ENCODE measurements around the gene FAM72D. TPM values are rescaled to one million over a fixed set of nuclear protein-coding genes. Genes with fewer than 3 reads are reported as not detected.
"Not testable (repeated sequence)": the region's sequence is repeated elsewhere in the genome, so short reads cannot be mapped to it uniquely, and the experiment has no call there.

Gene FAM72D
- 4.4 and 5.1 TPM in 2 replicates for total RNA-seq

DNA sequence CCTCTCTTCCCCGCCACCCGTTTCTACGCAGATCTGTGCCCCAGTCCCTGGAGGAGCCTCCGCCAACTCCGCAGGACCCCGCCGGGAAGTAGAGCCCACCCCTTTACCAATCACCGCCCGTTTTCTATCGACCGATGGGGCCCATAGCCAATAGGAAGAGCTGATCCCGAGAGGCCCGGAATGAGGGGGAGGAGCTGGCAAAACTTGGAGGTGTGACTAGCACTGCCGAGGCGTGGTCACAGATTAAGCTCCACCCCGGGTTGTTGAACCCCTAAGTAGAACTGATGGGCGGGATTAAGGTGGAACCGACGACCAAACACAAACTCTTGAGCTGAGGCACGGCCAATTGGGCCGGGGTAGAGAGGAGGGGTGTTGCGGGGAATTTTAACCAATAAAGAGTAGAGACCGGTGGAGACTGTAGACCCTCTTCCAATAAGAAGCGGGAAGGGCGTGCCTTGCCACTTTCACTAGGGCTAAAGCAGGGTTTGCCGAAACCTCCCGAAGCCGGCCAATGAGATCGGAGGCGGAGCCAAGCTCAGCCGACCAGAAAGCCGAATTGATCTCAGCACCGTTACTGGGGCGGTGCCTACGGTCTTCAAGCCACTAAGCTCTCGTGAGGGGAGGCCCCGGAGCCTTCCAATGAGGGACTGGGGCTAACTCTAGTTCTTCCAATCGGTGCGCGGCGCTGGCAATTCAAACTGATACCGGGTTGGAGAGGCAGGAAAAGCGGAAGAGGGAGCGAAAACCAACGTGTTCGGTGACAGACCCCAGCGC is at the start of gene FAM72D, which contains the start of gene SRGAP2B:
FAM72D (plus strand) TSS at position 691 of the 774 bp plus-strand sequence. CDS start 874 bp downstream, outside the sequence.
SRGAP2B (minus strand) TSS at position 45 of the 774 bp plus-strand sequence. CDS start 2,427 bp downstream, outside the sequence.
- intact Hi-C loops (cut with micrococcal nuclease), result not testable (repeated sequence)

DNA sequence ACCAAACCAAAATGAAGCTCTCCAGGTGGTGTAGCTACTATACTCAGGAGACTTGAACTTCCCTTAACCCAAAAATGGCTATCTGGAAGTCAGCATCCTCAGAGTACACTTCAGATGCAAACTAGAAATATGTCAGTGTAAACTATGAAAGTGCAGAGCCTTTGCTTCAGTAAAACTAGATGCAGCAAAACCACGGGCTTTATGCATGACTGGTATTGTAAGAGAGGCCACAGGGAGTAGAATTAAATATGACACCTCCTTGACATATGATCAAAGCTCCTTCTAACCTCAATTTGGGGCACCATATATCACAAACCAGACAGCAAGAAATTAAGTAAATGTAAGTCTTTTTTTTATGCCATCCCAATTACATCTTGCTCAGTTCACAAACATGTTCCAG is 48.2 kb upstream of the FAM72D start:
- intact Hi-C loops (cut with micrococcal nuclease), result not testable (repeated sequence)

GRCh38 chr1:145048181-145048856 is 47.5 kb upstream of the FAM72D start:
- intact Hi-C loops (cut with micrococcal nuclease), result not testable (repeated sequence)

- intact Hi-C loops (cut with micrococcal nuclease), result not testable (repeated sequence)
Measured at GRCh38 chr1:145052019-145052776, 43.6 kb upstream of the FAM72D start.

- intact Hi-C loops (cut with micrococcal nuclease), result not testable (repeated sequence)
Measured at GRCh38 chr1:145053428-145053827, 42.3 kb upstream of the FAM72D start.

- intact Hi-C loops (cut with micrococcal nuclease), result not testable (repeated sequence)
Measured at GRCh38 chr1:145055217-145055760, 40.5 kb upstream of the FAM72D start.

- intact Hi-C loops (cut with micrococcal nuclease), result not testable (repeated sequence)
Measured at GRCh38 chr1:145058184-145058583, 37.6 kb upstream of the FAM72D start.

DNA sequence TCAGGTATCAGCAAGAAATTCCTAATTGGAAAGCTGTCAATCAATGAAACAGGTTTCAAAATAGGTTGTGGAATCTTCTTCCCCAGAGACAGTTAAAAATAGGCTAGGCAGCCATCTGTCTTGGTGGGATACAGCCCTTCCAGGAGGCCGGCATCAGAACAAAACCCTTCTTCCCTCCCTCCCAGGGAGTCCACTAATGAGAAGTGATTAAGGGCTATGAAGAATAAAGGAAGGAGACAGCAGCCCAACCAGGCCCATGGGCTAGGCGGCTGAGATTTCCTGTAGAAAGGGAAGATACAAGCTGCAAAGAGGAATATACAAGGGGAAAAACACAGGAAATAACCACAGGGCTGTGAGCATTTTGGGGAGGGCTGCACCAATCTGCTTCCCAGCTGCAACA is 32.5 kb upstream of the FAM72D start:
- intact Hi-C loops (cut with micrococcal nuclease), result not testable (repeated sequence)

- intact Hi-C loops (cut with micrococcal nuclease), result not testable (repeated sequence)
Measured at GRCh38 chr1:145063941-145064648, 31.7 kb upstream of the FAM72D start.

GRCh38 chr1:145065194-145065826 is 30.5 kb upstream of the FAM72D start:
- intact Hi-C loops (cut with micrococcal nuclease), result not testable (repeated sequence)

DNA sequence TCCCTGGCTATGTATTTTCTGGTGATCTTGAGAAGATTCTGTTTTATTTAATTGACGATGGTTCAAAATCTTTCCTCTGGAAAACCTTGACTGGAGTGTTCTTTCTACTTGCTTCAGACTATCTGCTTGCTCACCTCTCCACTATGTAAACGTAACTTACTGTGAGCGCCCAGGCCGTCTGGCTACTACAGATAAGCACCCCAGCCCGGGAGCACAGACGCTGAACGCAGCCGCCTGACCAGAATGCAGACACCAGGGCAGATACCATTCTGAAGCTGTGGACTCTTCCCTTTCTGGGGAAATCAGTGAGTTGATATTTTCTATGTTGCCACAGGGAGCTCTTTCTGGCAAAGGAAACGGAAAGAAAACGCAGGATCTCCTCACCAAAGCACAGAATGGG is 29.3 kb upstream of the FAM72D start:
- intact Hi-C loops (cut with micrococcal nuclease), result not testable (repeated sequence)

GRCh38 chr1:145071569-145071968 is 24.2 kb upstream of the FAM72D start:
- intact Hi-C loops (cut with micrococcal nuclease), result not testable (repeated sequence)

- intact Hi-C loops (cut with micrococcal nuclease), result not testable (repeated sequence)
Measured at GRCh38 chr1:145074021-145074559, 21.7 kb upstream of the FAM72D start.

- intact Hi-C loops (cut with micrococcal nuclease), result not testable (repeated sequence)
Measured at GRCh38 chr1:145076877-145077276, 18.9 kb upstream of the FAM72D start.

DNA sequence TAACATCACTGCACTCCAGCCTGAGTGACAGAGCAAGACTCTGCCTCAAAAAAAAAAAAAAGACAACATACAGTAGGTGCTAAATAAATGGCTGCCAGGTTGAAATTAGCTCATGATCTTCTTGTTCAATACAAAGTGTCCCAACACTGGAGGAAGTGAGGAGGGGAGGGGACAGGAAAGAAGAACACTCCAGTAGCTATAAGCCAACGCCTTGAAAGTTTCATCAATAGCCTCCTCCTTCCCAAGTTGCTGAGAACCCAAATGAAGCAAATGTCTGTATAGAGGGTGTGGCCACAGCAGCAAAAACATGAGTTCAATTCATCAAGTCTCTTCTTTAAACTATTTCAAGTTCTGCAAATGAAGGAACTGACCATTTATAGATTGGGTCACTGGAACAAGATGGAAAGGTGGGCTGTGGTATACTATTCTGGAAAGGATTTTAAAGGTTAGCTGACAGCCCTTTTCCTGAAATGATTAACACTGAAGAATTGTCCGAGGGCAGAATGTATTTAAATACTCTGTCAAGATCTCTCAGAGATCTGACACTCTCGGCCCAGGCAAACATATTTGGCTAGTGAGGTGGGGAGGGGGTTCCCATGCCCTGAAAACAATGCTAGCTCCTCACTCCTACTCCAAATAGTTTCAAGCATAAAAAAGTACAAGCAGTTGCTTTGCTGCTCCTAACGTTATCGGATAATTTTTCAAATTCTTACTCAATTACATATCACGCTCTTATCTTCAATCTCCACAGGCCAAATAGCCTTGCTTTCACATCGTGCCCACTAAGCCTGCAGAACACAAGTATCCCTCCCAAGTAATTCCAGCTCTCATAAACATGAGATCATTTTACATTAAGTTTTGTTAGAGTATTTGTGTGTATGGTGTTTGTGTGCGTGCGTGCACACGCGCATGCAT is 17.6 kb upstream of the FAM72D start:
- intact Hi-C loops (cut with micrococcal nuclease), result not testable (repeated sequence)

DNA sequence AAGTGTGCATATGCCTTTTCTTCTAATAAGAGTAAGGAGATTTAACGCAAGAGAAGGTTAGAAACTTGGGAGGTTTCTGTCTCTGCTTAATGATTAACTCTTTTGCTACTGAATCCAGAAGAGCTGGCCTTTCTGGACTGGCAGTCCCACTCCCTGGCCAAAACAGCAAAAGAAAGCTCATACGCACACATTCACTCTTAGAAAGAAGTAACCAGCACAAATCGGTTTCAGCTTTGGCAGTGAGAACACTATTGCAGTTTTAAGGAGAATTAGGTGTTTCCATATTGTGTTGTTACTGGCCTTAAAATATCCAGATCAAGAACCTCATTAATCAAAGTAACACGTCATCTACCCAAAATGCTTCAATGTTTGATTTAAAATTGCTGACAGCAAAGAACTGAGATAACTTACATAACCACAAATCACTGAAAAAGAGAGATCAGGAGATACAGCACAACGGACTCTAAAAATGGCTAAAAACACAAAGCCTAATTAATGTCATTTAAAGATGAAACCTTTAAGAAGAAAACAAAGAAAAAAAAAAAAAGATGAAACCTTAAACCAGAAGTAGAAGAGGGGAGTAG is 16.9 kb upstream of the FAM72D start:
- intact Hi-C loops (cut with micrococcal nuclease), result not testable (repeated sequence)

DNA sequence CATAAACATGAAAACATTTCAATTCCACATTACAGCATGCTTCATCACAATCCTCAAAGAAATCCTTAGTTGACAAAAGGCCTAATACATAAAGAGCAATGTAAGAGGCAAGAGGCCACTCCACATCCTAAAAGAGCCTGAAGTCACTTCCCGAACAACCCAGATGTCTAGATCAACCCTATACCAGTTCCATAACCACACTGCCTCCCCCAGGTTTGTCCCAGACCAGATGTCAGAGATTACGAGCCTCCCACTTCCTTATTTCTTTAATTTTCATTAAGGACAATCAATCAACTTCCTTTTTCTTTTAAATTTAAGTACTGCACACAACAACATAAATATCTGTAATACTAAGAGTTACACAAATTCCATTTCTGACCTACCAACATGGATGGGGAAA is 16.0 kb upstream of the FAM72D start:
- intact Hi-C loops (cut with micrococcal nuclease), result not testable (repeated sequence)

DNA sequence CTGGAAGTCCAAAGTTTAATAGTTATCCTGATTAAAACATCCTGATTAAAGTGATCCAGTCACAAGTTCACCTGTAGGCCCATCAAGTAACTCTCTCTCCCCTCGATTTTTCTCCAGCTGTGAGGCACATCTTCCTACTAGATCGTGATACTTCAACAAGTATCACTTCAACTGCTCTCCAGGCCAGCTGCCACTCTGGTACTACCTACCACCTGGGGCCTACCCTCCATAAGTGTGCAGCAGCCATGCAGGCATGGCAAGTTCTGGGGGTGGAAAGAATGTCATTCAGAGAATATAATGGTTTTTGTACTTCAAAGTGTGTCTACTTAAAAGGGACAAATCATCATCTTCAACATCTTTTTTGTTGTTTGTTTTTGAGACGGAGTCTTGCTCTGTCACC is 15.6 kb upstream of the FAM72D start:
- intact Hi-C loops (cut with micrococcal nuclease), result not testable (repeated sequence)
